Activated naive CD4-positive, alpha-beta T cell treated with anti-CD3 and anti-CD28 coated beads, Interleukin-2, amount 50 U/mL, for 24 hours (primary cell): ENCODE results near the gene PIN4.
A peak's percentile ranks its signal among the peaks of the same experiment; 100 is the strongest.

Experiments
- H3K27ac Mint-ChIP-seq: one replicate; pipeline ENCODE4 v1.8.0; 2021; ENCODE audit warnings: mild to moderate bottlenecking, mixed read lengths
- H3K27me3 Mint-ChIP-seq: one replicate; pipeline ENCODE4 v1.8.0; 2021; ENCODE audit warnings: mixed read lengths
- H3K36me3 Mint-ChIP-seq: one replicate; pipeline ENCODE4 v1.8.0; 2021; ENCODE audit warnings: mixed read lengths
- H3K4me1 Mint-ChIP-seq: one replicate; pipeline ENCODE4 v1.8.0; 2021; ENCODE audit warnings: mixed read lengths
- H3K4me3 Mint-ChIP-seq: one replicate; pipeline ENCODE4 v1.8.0; 2021; ENCODE audit warnings: mild to moderate bottlenecking, mixed read lengths
- H3K9me3 Mint-ChIP-seq: one replicate; pipeline ENCODE4 v1.8.0; 2021; ENCODE audit warnings: mixed read lengths

Gene PIN4

GRCh38 chrX:72238721-72239475 lies 57.3 kb downstream of the PIN4 start, which contains the start of gene ERCC6L:
ERCC6L (minus strand) TSS chrX:72239027; CDS start chrX:72238911, 116 bp downstream.
- Mint-ChIP-seq H3K27ac (no peak within 1 kb of the TSS), H3K27me3 (no peaks in the 10 kb centered on the region), H3K9me3 (no peaks in the 10 kb centered on the region), H3K36me3 (no peaks in the 10 kb centered on the region), H3K4me3 (peak within 1 kb of the TSS; percentile 78), H3K4me1 (peaks cover 5% of the 10 kb centered on the region)

- Mint-ChIP-seq H3K4me3 (no peak overlapping the region), H3K27ac (peak overlapping the region; percentile 41), H3K36me3 (no peaks in the 10 kb centered on the region)
These were observed 59.4 kb downstream of the PIN4 start for GRCh38 chrX:72240976-72241375.

GRCh38 chrX:72243472-72243871 lies 61.9 kb downstream of the PIN4 start:
- no peak overlapping the region for H3K27ac Mint-ChIP-seq
- H3K4me1 Mint-ChIP-seq, result peaks cover under 1% of the 10 kb centered on the region
- H3K4me3 Mint-ChIP-seq, result no peak overlapping the region
- H3K36me3 Mint-ChIP-seq, result no peaks in the 10 kb centered on the region
- no peaks in the 10 kb centered on the region for H3K27me3 Mint-ChIP-seq
- no peaks in the 10 kb centered on the region for H3K9me3 Mint-ChIP-seq

More at GRCh38 chrX:72240976-72241375, 59.4 kb downstream of the PIN4 start:
- Mint-ChIP-seq H3K9me3 (no peaks in the 10 kb centered on the region), H3K27me3 (no peaks in the 10 kb centered on the region), H3K4me1 (peaks cover 5% of the 10 kb centered on the region)

- Mint-ChIP-seq H3K27ac (no peak overlapping the region), H3K9me3 (no peaks in the 10 kb centered on the region), H3K4me1 (no peaks in the 10 kb centered on the region), H3K27me3 (no peaks in the 10 kb centered on the region), H3K36me3 (no peaks in the 10 kb centered on the region), H3K4me3 (no peak overlapping the region)
These were observed 64.0 kb downstream of the PIN4 start for GRCh38 chrX:72245461-72246089.

- Mint-ChIP-seq H3K4me1 (no peaks in the 10 kb centered on the region), H3K27ac (no peak overlapping the region), H3K36me3 (no peaks in the 10 kb centered on the region), H3K9me3 (no peaks in the 10 kb centered on the region), H3K4me3 (no peak overlapping the region), H3K27me3 (no peaks in the 10 kb centered on the region)
These were observed 65.8 kb downstream of the PIN4 start for GRCh38 chrX:72247206-72247942.
